PC-3 (cell line): Measurements from ENCODE around the gene C1QTNF5. TPM values are rescaled to one million over a fixed set of nuclear protein-coding genes. Genes with fewer than 3 reads are reported as not detected.

Experiments used
- ATAC-seq: fragments of 200-7000 bp; cut with Tn5 transposase; 2 replicates; pipeline ENCODE4 v1.9.1; 2020; ENCODE audit warnings: mild to moderate bottlenecking, moderate library complexity
- BruUV-seq: library from RNA; stranded (reverse); fragments of 400-500 nt; replicated peaks from 2 replicates; lab custom pipeline; 2021; lab: Mats Ljungman, UMichigan
- CTCF ChIA-PET: fragments of 300-600 bp; sonication (Branson Sonifier 250); formaldehyde crosslinking; loops from one replicate; lab custom pipeline; 2022; ENCODE audit warnings: antibody characterized with exemption; lab: Charles Lee
- POLR2A ChIA-PET: fragments of 300-600 bp; sonication (Branson Sonifier 250); formaldehyde crosslinking; loops from one replicate; lab custom pipeline; 2022; ENCODE audit warnings: antibody characterized with exemption; ENCODE audit not compliant: unreplicated experiment; lab: Charles Lee
- DNase-seq: peaks from one replicate; pipeline ENCODE4 v3.0.0-alpha.2; 2015
- H2AFZ ChIP-seq: fragments of 300-600 bp; sonication (generic); 2 replicates; pipeline ENCODE4 v1.6.0; 2016; ENCODE audit warnings: antibody characterized with exemption, low read length
- H3F3A ChIP-seq: fragments of 300-600 bp; sonication (generic); one replicate; pipeline ENCODE4 v1.6.0; 2017; ENCODE audit warnings: antibody characterized with exemption, low read length, control low read depth, mild to moderate bottlenecking; ENCODE audit not compliant: unreplicated experiment
- H3K27ac ChIP-seq: fragments of 300-600 bp; sonication (generic); 2 replicates; pipeline ENCODE4 v1.5.1; 2016; ENCODE audit warnings: mild to moderate bottlenecking, low read length
- H3K27me3 ChIP-seq: fragments of 300-600 bp; sonication (generic); 2 replicates; pipeline ENCODE4 v1.6.1; 2016; ENCODE audit warnings: low read length, mixed read lengths
- H3K36me3 ChIP-seq: fragments of 300-600 bp; sonication (generic); 2 replicates; pipeline ENCODE4 v1.6.1; 2016; ENCODE audit warnings: low read depth, mixed run types, low read length, mixed read lengths
- H3K4me1 ChIP-seq: fragments of 300-600 bp; sonication (generic); 2 replicates; pipeline ENCODE4 v1.5.1; 2016; ENCODE audit warnings: low read length; ENCODE audit not compliant: insufficient read depth
- H3K4me2 ChIP-seq: fragments of 300-600 bp; sonication (generic); 2 replicates; pipeline ENCODE4 v1.6.0; 2016; ENCODE audit warnings: low read length
- H3K4me3 ChIP-seq: fragments of 300-600 bp; sonication (generic); 2 replicates; pipeline ENCODE4 v1.5.1; 2016; ENCODE audit warnings: mild to moderate bottlenecking, low read length, mixed read lengths
- H3K79me2 ChIP-seq: fragments of 300-600 bp; sonication (generic); 2 replicates; pipeline ENCODE4 v1.6.1; 2017; ENCODE audit warnings: low read length, mixed read lengths
- H3K9ac ChIP-seq: fragments of 300-600 bp; sonication (generic); 2 replicates; pipeline ENCODE4 v1.6.0; 2016; ENCODE audit warnings: mild to moderate bottlenecking, low read length
- H3K9me2 ChIP-seq: fragments of 300-600 bp; sonication (generic); replicated peaks from 2 replicates; pipeline ENCODE4 v1.6.1; 2016; ENCODE audit warnings: mixed run types, low read length, mixed read lengths
- H3K9me3 ChIP-seq: fragments of 300-600 bp; sonication (generic); 2 replicates; pipeline ENCODE4 v1.6.1; 2016; ENCODE audit warnings: low read length, mixed read lengths
- H4K20me1 ChIP-seq: fragments of 300-600 bp; sonication (generic); 2 replicates; pipeline ENCODE4 v1.6.1; 2016; ENCODE audit warnings: low read length, mixed read lengths
- EZH2 ChIP-seq: fragments of 300-600 bp; sonication (generic); IDR thresholded peaks from one replicate; pipeline ENCODE4 v1.6.1; 2017; ENCODE audit warnings: antibody characterized with exemption, mild to moderate bottlenecking, low read length; ENCODE audit not compliant: unreplicated experiment
- EZH2phosphoT487 ChIP-seq: fragments of 300-600 bp; sonication (generic); IDR thresholded peaks from 2 replicates; pipeline ENCODE4 v1.6.1; 2018; ENCODE audit warnings: mild to moderate bottlenecking, antibody characterized with exemption, low read length, borderline replicate concordance
- intact Hi-C: fragments of 100-400 bp; cut with micrococcal nuclease; formaldehyde crosslinking; loops from 2 replicates; pipeline ENCODE4 v1.9.0; 2023
- total RNA-seq: library from RNA; depleted of rRNA; stranded (reverse); fragments of >200 nt; gene quantifications from 2 replicates; pipeline ENCODE4 v1.2.3, GENCODE V29; 2014
- TF ChIP-seq, protein P1 (sequence below): fragments of 300-600 bp; sonication (generic); conservative IDR thresholded peaks from 2 replicates; pipeline ENCODE4 v1.5.1; 2017; ENCODE audit warnings: antibody characterized with exemption, low read depth, mild to moderate bottlenecking, low read length

The C1QTNF5 gene
- total RNA-seq, 1 experiment from 2014 or later, result 2.0 TPM

DNA sequence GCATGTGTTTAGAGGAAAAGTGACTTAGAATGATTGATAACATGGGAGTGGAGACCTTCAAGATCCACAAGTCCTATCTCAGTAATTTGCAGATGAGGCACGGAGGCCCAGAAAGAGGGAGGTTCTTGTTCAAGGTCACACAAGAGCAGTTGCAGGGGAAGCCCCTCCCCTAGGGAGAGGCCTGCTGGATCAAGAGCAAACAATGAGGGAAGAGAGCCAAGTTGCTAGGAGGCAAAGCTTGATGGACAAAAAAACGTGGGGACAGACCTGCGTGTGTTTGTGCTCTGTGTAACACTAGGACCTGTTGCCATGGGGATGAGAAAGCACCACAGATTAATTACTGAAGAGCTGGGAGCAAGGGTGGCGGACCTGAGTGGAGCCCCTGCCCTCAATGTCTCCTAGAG is 12.2 kb upstream of the C1QTNF5 start:
- H3K4me3 ChIP-seq, result no peak overlapping the region
- no peaks in the 10 kb centered on the region for H3K27me3 ChIP-seq
- no peak overlapping the region for H3K27ac ChIP-seq
- no peak overlapping the region for H2AFZ ChIP-seq
- H4K20me1 ChIP-seq, result no peaks in the 10 kb centered on the region
- no peaks in the 10 kb centered on the region for H3K9me3 ChIP-seq
- ChIA-PET POLR2A (interaction anchor here (0.6 kb wide), 1 partner anchor 111 kb away, joined by 5 read pairs; no protein-coding TSS in a partner anchor), CTCF (no interaction called here)
- no peaks in the 10 kb centered on the region for H3K79me2 ChIP-seq
- DNase-seq (peak; percentile 29), ATAC-seq (no peak)
- intact Hi-C loops, result no loop called here
- no peaks in the 10 kb centered on the region for H3K4me1 ChIP-seq
- H3K4me2 ChIP-seq, result no peak overlapping the region
- no peak for TF ChIP-seq EZH2phosphoT487
- TF ChIP-seq, protein P1, sequence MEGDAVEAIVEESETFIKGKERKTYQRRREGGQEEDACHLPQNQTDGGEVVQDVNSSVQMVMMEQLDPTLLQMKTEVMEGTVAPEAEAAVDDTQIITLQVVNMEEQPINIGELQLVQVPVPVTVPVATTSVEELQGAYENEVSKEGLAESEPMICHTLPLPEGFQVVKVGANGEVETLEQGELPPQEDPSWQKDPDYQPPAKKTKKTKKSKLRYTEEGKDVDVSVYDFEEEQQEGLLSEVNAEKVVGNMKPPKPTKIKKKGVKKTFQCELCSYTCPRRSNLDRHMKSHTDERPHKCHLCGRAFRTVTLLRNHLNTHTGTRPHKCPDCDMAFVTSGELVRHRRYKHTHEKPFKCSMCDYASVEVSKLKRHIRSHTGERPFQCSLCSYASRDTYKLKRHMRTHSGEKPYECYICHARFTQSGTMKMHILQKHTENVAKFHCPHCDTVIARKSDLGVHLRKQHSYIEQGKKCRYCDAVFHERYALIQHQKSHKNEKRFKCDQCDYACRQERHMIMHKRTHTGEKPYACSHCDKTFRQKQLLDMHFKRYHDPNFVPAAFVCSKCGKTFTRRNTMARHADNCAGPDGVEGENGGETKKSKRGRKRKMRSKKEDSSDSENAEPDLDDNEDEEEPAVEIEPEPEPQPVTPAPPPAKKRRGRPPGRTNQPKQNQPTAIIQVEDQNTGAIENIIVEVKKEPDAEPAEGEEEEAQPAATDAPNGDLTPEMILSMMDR, result no peak
- TF ChIP-seq EZH2, result no peak
- no peaks in the 10 kb centered on the region for H3F3A ChIP-seq
- no peak overlapping the region for H3K9ac ChIP-seq
- no peaks in the 10 kb centered on the region for H3K36me3 ChIP-seq
- BruUV-seq, result no TSS peak
- H3K9me2 ChIP-seq, result no peaks in the 10 kb centered on the region

DNA sequence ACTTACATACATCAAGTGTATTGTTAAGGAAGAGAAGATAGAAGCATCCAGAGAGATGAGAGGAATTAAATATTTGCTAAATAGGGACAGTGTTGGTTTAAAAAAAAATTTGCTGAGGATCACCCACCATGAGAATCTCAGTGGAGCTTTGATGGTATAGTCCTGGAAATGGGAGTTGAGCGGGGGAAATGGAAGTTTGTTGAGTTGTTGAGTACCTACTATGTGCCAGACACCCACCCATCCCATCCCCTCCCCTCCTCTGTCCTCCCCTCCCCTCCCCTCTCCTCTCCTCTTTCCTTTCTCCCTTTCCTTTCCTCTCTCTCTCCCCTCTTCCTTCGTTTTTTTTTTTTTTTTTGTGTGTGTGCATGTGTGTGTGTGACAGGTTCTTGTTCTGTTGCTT is 10.5 kb upstream of the C1QTNF5 start:
- Histone ChIP-seq H4K20me1 (no peaks in the 10 kb centered on the region), H3K9me3 (no peaks in the 10 kb centered on the region), H3K9ac (no peak overlapping the region), H3K4me3 (no peak overlapping the region), H3K36me3 (no peaks in the 10 kb centered on the region), H3K4me1 (no peaks in the 10 kb centered on the region), H3K27me3 (no peaks in the 10 kb centered on the region), H3K9me2 (no peaks in the 10 kb centered on the region), H3F3A (no peaks in the 10 kb centered on the region), H2AFZ (no peak overlapping the region), H3K4me2 (no peak overlapping the region), H3K27ac (no peak overlapping the region), H3K79me2 (no peaks in the 10 kb centered on the region)
- no peak for TF ChIP-seq EZH2
- TF ChIP-seq, protein P1, result no peak
- no peak for TF ChIP-seq EZH2phosphoT487
- intact Hi-C loops, result no loop called here
- DNase-seq (no peak), ATAC-seq (no peak)
- POLR2A ChIA-PET, result no interaction called here
- no TSS peak for BruUV-seq
- CTCF ChIA-PET, result interaction anchor here (0.7 kb wide), 1 partner anchor 26 kb away, joined by 3 read pairs; no protein-coding TSS in a partner anchor

DNA sequence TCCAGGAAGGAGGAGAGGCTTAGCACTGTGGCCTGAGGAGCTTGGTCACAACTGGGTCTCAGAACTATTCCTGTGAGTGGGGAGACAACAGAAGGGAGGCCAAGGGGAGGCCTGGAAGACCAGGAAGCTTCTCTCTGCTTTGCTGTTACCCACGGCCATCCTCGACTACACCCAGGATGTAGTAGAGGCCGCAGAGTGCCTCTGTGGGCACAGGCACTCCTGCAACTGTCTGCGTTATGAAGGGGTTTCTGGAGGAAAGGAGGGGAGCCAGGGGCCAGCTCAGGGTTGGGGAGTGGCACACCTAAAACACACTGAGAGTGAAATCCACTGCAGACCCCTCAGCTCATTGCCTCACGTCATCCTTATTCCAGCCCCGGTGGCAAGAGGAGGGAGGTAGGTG is 9.6 kb upstream of the C1QTNF5 start:
- Histone ChIP-seq H3K4me2 (no peak overlapping the region), H3F3A (no peaks in the 10 kb centered on the region)
- POLR2A ChIA-PET, result no interaction called here

More for the DNA sequence above, 9.6 kb upstream of the C1QTNF5 start:
- no peak overlapping the region for H2AFZ ChIP-seq
- TF ChIP-seq, protein P1, result no peak
- TF ChIP-seq EZH2, result no peak
- no peak for TF ChIP-seq EZH2phosphoT487
- intact Hi-C loops, result no loop called here
- DNase-seq (no peak), ATAC-seq (no peak)
- H3K9me3 ChIP-seq, result no peaks in the 10 kb centered on the region
- H3K27me3 ChIP-seq, result no peaks in the 10 kb centered on the region
- no peaks in the 10 kb centered on the region for H4K20me1 ChIP-seq
- no peak overlapping the region for H3K27ac ChIP-seq
- H3K9ac ChIP-seq, result no peak overlapping the region
- CTCF ChIA-PET, result no interaction called here
- H3K9me2 ChIP-seq, result no peaks in the 10 kb centered on the region
- no peak overlapping the region for H3K4me3 ChIP-seq
- no peaks in the 10 kb centered on the region for H3K36me3 ChIP-seq
- no peaks in the 10 kb centered on the region for H3K4me1 ChIP-seq
- H3K79me2 ChIP-seq, result no peaks in the 10 kb centered on the region
- BruUV-seq, result no TSS peak
